CD4-positive, alpha-beta T cell (primary cell): ENCODE measurements around the gene MRPL20. TPM values are rescaled to one million over a fixed set of nuclear protein-coding genes. Genes with fewer than 3 reads are reported as not detected.

Experiments
- ATAC-seq: fragments of 200-7000 bp; cut with Tn5 transposase; one replicate; pipeline ENCODE4 v1.10.0; 2022; ENCODE audit warnings: mild to moderate bottlenecking; ENCODE audit not compliant: poor library complexity
- CTCF ChIA-PET: fragments of 350-600 bp; sonication (Branson Sonifier 250); formaldehyde crosslinking; loops from one replicate; lab custom pipeline; 2021; ENCODE audit warnings: antibody characterized with exemption, inconsistent platforms; lab: Charles Lee
- POLR2A ChIA-PET: fragments of 350-600 bp; sonication (Branson Sonifier 250); formaldehyde crosslinking; loops from one replicate; lab custom pipeline; 2021; ENCODE audit warnings: antibody characterized with exemption, inconsistent platforms; lab: Charles Lee
- DNase-seq, 14 experiments: peaks; one replicate each; pipeline ENCODE4 v3.0.0-alpha.2; 2013 to 2020; ENCODE audit warnings: mixed read lengths in 2 of 14
- H3K27ac ChIP-seq, 2 donors: one replicate each; pipeline versions ENCODE4 v1.5.1 to v1.7.0; 2013; ENCODE audit warnings: low read length in 2 of 2, low read depth in 1 of 2, mild to moderate bottlenecking in 1 of 2
- H3K27me3 ChIP-seq, 2 experiments: 1 replicate in 1 of 2; 2 replicates in 1 of 2; pipeline versions ENCODE4 v1.6.1 to v1.7.0; 2013; ENCODE audit warnings: low read length in 2 of 2, control low read depth in 1 of 2, mild to moderate bottlenecking in 1 of 2, moderate library complexity in 1 of 2; ENCODE audit not compliant: insufficient read depth in 2 of 2, control insufficient read depth in 1 of 2
- H3K36me3 ChIP-seq: one replicate; pipeline ENCODE4 v1.6.1; 2013; ENCODE audit warnings: low read length, control low read depth; ENCODE audit not compliant: insufficient read depth
- H3K4me1 ChIP-seq: one replicate; pipeline ENCODE4 v1.6.1; 2013; ENCODE audit warnings: low read length, control low read depth; ENCODE audit not compliant: insufficient read depth
- H3K4me3 ChIP-seq: one replicate; pipeline ENCODE4 v1.5.1; 2013; ENCODE audit warnings: mild to moderate bottlenecking, low read length, moderate library complexity
- H3K9me3 ChIP-seq, 2 experiments: 1 replicate in 1 of 2; 2 replicates in 1 of 2; pipeline versions ENCODE4 v1.6.1 to v1.7.0; 2013; ENCODE audit warnings: low read length in 2 of 2, mild to moderate bottlenecking in 2 of 2, control low read depth in 1 of 2, moderate library complexity in 1 of 2; ENCODE audit not compliant: control insufficient read depth in 1 of 2, insufficient read depth in 1 of 2
- H3K27ac Mint-ChIP-seq: one replicate; pipeline ENCODE4 v1.8.0; 2020; ENCODE audit warnings: mixed read lengths
- H3K27me3 Mint-ChIP-seq: one replicate; pipeline ENCODE4 v1.8.0; 2021; ENCODE audit warnings: mixed read lengths
- H3K36me3 Mint-ChIP-seq: one replicate; pipeline ENCODE4 v1.8.0; 2021; ENCODE audit warnings: low read depth, mixed read lengths
- H3K4me1 Mint-ChIP-seq: one replicate; pipeline ENCODE4 v1.8.0; 2021; ENCODE audit warnings: low read depth, mixed read lengths
- H3K4me3 Mint-ChIP-seq: one replicate; pipeline ENCODE4 v1.8.0; 2020; ENCODE audit warnings: mild to moderate bottlenecking, mixed read lengths
- H3K9me3 Mint-ChIP-seq: one replicate; pipeline ENCODE4 v1.8.0; 2020; ENCODE audit warnings: mixed read lengths
- CTCF ChIP-seq: fragments of 200-600 bp; IDR thresholded peaks from one replicate; pipeline ENCODE4 v1.8.0; 2022; ENCODE audit warnings: antibody characterized with exemption, mild to moderate bottlenecking
- intact Hi-C, 2 experiments: fragments of 100-400 bp; cut with DNase I in 1 of 2; cut with micrococcal nuclease in 1 of 2; formaldehyde crosslinking; loops; one replicate each; pipeline versions ENCODE4 v1.15.1 to v1.9.0; 2023 to 2025; cut with DNase I, micrococcal nuclease
- total RNA-seq, 174 experiments: library from RNA in 2 of 174; stranded (reverse) in 2 of 174; gene quantifications; one replicate each; pipeline ENCODE4 v1.2.3 and lab custom pipeline; 2021 to 2026

The MRPL20 gene
- total RNA-seq, 2 experiments from 2014 or later: 99.9 to 103 TPM

- Histone ChIP-seq H3K4me3 (no peak overlapping the region), H3K9me3 (peaks cover 0 to 31% of the 10 kb centered on the region in 2 experiments), H3K27ac (no peak overlapping the region), H3K4me1 (peaks cover 54% of the 10 kb centered on the region), H3K36me3 (no peaks in the 10 kb centered on the region), H3K27me3 (peaks cover 37 to 50% of the 10 kb centered on the region in 2 experiments)
- intact Hi-C loops: no loop called here
- no peaks in the 10 kb centered on the region for H3K36me3 Mint-ChIP-seq
- H3K27me3 Mint-ChIP-seq: peaks cover 47% of the 10 kb centered on the region
- peaks cover 32% of the 10 kb centered on the region for H3K4me1 Mint-ChIP-seq
- no peaks in the 10 kb centered on the region for H3K9me3 Mint-ChIP-seq
- ATAC-seq (no peak), DNase-seq (no peak)
- H3K27ac Mint-ChIP-seq: no peak overlapping the region
- H3K4me3 Mint-ChIP-seq: no peak overlapping the region
- CTCF ChIA-PET: no interaction called here
- TF ChIP-seq CTCF: no peak
- POLR2A ChIA-PET: interaction anchor here (0.8 to 1.0 kb wide), 2 partner anchors 19 to 51 kb away, joined by 3 read pairs; no protein-coding TSS in a partner anchor
Observed at GRCh38 chr1:1356166-1356795, 50.8 kb downstream of the MRPL20 start.

- H3K27me3 ChIP-seq: peaks cover 37 to 50% of the 10 kb centered on the region in 2 experiments
- H3K27me3 Mint-ChIP-seq: peaks cover 41% of the 10 kb centered on the region
- TF ChIP-seq CTCF: no peak
- DNase-seq (no peak), ATAC-seq (no peak)
- ChIA-PET CTCF (no interaction called here), POLR2A (interaction anchor here (0.8 to 2.3 kb wide), 3 partner anchors 16 to 50 kb away, joined by 3 to 12 read pairs (median 3); no protein-coding TSS in a partner anchor)
- H3K27ac Mint-ChIP-seq: no peak overlapping the region
- no peak overlapping the region for H3K4me3 ChIP-seq
- H3K36me3 ChIP-seq: no peaks in the 10 kb centered on the region
- no peaks in the 10 kb centered on the region for H3K36me3 Mint-ChIP-seq
- H3K4me1 Mint-ChIP-seq: peaks cover 28% of the 10 kb centered on the region
- H3K9me3 ChIP-seq: peaks cover 0 to 31% of the 10 kb centered on the region in 2 experiments
- H3K4me3 Mint-ChIP-seq: no peak overlapping the region
- peaks cover 54% of the 10 kb centered on the region for H3K4me1 ChIP-seq
- H3K27ac ChIP-seq: no peak overlapping the region
- H3K9me3 Mint-ChIP-seq: no peaks in the 10 kb centered on the region
- intact Hi-C loops: loop anchor here in 1 of 2 experiments (2.0 kb wide), 1 partner anchor 15 kb away; no protein-coding TSS in a partner anchor
Observed at GRCh38 chr1:1355416-1355815, 51.7 kb downstream of the MRPL20 start.

- no peaks in the 10 kb centered on the region for H3K36me3 ChIP-seq
- no peak overlapping the region for H3K4me3 ChIP-seq
- Mint-ChIP-seq H3K27me3 (peaks cover 41% of the 10 kb centered on the region), H3K27ac (no peak overlapping the region), H3K4me3 (peak overlapping the region; percentile 7), H3K36me3 (no peaks in the 10 kb centered on the region), H3K4me1 (peaks cover 28% of the 10 kb centered on the region), H3K9me3 (no peaks in the 10 kb centered on the region)
- ATAC-seq (no peak), DNase-seq (peak in 3 of 14 experiments; percentile 39 to 65 (median 62))
- H3K4me1 ChIP-seq: peaks cover 48% of the 10 kb centered on the region
- CTCF ChIA-PET: interaction anchor here (2.0 kb wide), 1 partner anchor 17 kb away, joined by 9 read pairs; no protein-coding TSS in a partner anchor
- H3K27me3 ChIP-seq: peaks cover 32 to 50% of the 10 kb centered on the region in 2 experiments
- H3K9me3 ChIP-seq: peaks cover 0 to 31% of the 10 kb centered on the region in 2 experiments
- POLR2A ChIA-PET: interaction anchor here (0.6 to 2.3 kb wide), 4 partner anchors 11 to 341 kb away, joined by 3 to 12 read pairs (median 3); no protein-coding TSS in a partner anchor
- H3K27ac ChIP-seq: no peak overlapping the region
- TF ChIP-seq CTCF: no peak
- intact Hi-C loops: loop anchor here in 1 of 2 experiments (2.0 kb wide), 1 partner anchor 16 kb away; no protein-coding TSS in a partner anchor
Observed at GRCh38 chr1:1354271-1355247, 52.5 kb downstream of the MRPL20 start.
